Colon (tissue), 2 donors: ENCODE data around the gene FUBP3.
"Not testable (repeated sequence)": the region's sequence is repeated elsewhere in the genome, so short reads cannot be mapped to it uniquely, and the experiment has no call there.

ENCODE experiments used
- FAIRE-seq: peaks from 2 replicates; lab custom pipeline; 2012; peaks lifted over from hg19 to GRCh38; lab: Jason Lieb, UNC
- donor health status: control.
- donor health status: control.

Gene FUBP3

DNA sequence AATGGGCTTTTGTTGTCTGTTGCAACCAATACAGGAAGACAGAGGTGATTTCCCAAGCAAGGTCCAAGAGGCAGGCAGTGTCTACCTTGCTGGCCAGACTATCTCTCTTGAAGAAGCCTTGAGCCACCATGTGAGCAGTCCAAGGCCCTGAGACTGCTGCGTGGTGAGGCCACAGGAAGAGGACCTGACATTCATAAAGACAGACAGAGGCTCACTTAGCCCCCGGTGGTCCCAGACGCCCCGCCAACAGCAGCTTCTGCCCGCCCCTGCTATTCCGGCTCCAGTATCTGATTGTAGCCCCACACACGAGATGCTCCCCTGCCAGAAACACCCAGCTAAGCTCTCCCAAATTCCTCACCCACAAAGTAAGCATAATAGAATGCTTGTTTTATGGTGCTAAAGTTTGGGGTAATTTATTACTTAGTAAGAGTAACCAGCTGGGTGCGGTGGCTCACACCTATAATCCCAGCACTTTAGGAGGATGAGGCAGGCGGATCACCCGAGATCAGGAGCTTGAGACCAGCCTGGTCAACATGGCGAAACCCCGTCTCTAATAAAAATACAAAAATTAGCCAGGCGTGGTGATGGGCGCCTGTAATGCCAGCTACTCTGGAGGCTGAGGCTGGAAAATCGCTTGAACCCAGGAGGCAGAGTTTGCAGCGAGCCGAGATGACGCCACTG, 22.8 kb upstream of the FUBP3 start:
- FAIRE-seq: no peak

DNA sequence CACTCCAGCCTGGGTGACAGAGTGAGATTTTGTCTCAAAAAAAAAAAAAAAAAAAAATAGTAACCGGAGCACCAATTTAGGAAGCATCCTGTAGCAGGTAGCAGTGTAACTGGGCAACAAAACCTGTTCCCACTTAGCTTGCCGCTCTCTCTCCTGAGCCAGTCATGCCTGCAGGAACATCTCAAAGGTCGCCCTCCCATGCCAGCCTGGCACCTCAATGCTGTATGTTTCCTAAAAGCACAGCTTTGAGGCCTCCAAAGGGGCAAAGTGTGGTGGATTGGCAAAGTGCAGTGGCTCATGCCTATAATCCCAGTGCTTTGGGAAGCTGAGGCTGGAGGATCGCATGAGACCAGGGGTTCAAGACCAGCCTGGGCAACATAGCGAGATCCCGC, 22.3 kb upstream of the FUBP3 start:
- FAIRE-seq: no peak

DNA sequence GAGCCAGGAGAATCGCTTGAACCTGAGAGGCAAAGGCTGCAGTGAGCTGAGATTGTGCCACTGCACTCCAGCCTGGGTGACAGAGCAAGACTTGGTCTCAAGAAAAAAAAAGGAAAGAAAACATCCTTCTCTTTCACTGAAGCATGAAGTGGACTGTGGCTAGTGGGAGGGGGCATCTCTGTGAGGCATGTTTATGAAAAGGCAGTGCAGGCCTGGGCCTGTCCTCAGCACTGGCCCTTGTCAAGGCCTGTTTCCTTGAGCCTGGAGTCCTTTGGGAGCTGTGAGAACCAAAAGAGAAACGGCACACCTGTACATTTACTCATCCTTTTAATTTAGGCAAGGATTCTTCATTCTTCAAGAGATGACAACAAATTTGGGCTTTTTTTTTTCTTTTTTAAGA, 18.3 kb upstream of the FUBP3 start:
- no peak for FAIRE-seq

DNA sequence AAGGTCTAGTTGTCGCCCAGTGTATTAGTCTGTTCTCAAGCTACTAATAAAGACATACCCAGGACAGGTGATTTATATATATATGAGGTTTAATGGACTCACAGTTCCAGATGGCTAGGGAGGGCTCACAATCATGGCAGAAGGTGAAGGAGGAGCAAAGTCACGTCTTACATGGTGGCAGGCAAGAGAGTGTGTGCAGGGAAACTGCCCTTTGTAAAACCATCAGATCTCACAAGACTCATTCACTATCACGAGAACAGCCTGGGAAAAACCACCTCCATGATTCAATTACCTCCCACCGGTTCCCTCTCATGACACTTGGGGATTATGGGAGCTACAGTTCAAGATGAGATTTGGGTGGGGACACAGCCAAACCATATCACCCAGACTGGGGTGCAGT, 16.9 kb upstream of the FUBP3 start:
- FAIRE-seq: not testable (repeated sequence)

DNA sequence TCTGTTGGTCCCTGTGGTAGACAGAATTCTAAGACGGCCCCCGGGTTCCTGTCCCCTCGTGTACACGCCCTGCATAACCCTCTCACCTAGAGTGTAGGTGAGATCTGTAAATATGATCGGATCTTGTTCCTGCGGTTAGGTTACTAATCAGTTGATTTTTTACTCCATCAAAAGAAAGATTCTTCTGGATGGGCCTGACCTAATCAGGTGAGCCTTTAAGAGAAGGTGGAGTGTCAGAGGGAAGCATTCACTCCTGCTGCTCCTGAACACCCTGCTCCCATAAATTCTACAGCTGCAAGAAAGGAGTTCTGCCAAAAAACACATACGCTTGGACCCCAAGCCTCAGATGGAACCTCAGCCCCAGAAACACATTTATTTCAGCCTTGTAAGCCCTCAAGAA, 15.6 kb upstream of the FUBP3 start:
- FAIRE-seq: no peak

DNA sequence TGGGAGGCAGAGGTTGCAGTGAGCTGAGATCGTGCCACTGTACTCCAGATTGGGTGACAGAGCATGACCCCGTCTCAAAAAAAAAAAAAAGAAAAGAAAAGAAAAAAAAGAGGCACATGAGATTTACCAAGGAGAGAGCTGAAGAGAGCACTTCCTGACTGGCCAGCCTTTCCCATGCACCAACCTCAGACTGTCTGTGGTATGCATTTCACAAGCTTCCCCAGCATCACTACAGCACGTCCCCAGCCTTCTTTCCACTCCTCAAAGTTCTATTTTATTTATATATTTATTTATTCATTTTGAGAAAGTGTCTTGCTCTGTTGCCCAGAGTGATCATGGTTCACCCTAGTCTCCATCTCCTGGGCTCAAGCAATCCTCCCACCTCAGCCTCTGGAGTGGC, 13.6 kb upstream of the FUBP3 start:
- no peak for FAIRE-seq

DNA sequence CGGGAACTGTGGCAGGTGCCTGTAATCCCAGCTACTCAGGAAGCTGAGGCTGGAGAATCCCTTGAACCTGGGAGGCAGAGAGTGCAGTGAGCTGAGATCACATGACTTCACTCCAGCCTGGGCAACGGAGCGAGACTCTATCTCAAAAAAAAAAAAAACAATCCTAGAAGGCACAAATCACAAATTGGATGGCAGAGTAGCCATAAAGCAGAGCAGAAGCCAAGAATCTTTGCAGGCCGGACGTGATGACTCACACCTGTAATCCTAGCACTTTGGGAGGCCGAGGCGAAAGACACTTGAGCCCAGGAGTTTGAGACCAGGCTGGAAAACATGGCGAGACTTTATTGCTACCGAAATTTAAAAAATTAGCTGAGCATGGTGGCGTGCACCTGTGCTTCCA, 9.2 kb upstream of the FUBP3 start:
- no peak for FAIRE-seq

DNA sequence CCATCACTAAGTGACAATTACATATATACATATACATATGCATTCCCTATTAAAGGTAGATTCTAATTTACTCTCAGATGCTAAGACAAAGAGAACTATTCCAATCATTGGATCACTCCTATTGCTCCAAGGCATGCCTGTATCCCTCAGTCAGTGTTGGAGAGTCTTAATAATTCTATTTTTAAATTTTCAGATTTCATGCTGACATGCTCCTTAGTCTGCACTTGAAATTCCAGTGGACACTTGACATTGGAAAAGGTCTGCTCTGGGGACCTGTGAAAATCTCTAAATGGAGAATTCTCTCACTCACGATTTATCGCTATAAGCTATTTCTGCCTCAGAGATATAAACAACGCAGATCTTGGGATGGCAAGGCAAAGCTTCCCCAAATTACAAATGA, 3.9 kb upstream of the FUBP3 start:
- no peak for FAIRE-seq

DNA sequence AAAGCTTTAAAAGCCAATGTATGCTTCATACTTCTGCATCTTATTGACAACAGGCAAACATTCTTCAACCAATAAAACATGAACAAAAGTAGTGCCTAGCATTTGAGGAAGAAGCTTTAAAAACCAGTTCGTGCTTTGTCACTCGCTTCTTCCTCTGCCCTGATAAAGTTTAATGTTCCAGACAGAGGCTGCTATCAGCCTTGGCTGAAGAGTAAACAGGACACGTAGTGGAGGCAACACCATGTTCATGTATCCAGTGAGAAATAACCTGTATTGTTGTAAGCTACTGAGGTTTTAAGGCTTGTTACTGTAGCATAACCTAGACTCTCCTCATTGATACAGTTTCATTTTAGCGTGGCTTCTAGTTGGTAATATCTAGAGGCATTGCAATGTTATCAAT, 3.2 kb upstream of the FUBP3 start:
- no peak for FAIRE-seq

DNA sequence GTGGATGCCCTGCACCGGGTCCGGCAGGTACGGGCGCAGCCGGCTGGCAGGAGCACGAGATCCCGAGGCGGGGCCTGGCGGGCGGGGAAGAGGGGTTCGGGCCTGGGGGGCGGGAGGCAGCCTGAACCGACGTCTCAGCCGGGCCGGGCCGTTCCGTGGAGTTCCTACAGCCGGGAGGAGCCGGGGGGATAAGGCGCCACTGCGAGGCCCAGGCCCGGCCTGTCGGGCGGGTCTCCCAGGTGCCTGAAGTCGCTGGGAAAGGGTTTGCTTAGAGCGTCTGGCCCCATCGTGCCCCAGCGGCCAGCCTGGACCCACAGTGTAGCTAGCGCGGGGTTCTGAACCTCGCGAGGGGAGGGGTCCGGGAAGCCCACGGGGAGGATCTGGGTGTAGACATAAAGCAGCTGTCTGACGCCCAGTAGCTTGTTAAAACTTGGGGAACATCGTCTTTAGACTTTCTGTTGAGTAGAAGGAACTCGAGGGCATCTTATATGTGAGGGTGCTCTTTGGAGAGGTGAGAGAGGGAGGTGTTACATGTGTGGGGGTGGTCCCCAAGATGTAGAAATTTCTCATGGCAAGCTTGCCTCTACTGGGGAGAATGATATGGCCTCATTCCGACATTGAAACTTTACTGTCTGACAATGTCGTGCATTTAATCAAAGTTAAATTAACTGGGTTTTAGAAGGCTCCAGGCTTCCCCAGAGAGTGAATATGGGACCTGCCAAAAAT, 524 bp downstream of the FUBP3 start:
- no peak for FAIRE-seq

DNA sequence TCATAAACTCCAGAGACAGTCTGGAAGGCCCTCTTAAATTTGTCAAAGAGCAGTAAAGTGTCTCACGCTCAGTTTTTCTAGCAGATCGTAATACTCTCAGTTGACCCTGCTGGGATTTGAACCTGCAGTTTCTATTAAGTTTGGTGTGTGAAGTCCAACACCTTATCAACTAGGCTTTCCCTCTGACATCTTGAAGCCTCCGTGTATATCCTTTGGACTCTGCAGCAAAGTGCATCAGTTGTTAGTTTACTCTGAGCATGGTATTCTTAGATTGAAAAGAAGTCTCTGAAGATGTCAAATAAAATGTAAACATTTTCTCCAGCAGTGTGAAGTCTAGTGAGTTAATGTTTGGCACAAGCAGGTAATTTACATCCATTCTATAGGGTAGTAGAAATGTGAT, 2.4 kb downstream of the FUBP3 start:
- FAIRE-seq: no peak

DNA sequence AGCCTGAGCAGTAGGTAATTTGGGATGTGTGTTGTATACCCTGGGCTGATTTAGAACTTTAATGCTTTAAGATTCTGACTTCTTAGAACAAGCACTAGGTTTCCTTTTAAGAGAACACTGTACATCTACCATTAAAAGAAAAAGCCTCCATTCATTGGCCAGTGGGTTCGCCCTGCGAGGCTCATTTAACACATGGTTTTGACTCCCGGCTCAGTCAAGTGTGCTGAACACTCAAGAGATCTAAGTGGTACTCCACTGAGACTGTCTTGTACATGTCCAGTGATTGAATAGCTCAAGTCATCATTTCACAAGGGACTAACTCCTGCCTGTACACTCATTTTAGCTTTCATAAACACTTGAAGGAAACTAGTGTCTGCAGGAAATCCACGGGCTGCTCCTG, 3.9 kb downstream of the FUBP3 start:
- FAIRE-seq: no peak

DNA sequence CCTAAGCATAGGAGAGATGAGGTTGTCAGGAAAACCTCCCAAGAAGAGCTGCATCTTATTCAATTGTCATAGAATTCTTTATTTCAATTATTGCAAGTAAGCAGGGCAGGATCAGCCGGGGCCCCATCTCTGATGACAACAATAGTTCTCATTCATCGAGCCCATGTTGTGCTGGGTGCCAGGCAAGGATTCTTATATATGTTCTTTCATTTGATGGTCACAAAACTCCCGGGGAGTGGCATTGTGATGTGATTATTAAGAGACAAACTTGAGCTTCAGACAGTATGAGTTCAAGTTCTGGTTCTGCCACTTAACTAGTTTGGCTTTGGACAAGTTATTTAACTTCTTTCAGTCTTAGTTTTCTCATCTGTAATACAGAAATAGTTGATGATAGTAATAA, 8.5 kb downstream of the FUBP3 start:
- no peak for FAIRE-seq

DNA sequence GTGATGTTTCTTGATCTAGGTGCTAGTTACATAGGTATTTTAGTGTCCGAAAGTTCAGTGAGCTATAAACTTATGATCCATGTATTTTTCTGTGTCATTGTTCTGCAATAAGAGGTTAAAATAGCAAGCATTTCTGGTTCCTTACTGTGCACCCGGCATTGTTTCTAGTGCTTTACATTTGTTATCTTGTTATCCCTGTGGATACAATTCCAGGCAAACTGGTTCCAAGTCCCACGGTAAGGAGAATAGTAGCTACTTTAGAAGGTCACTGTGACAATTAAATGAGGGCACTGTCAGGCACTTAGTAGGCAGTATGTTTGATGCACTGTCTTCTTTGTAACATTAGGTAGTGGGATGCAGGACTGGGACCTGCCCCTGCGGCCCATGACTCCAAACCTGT, 9.0 kb downstream of the FUBP3 start:
- no peak for FAIRE-seq

DNA sequence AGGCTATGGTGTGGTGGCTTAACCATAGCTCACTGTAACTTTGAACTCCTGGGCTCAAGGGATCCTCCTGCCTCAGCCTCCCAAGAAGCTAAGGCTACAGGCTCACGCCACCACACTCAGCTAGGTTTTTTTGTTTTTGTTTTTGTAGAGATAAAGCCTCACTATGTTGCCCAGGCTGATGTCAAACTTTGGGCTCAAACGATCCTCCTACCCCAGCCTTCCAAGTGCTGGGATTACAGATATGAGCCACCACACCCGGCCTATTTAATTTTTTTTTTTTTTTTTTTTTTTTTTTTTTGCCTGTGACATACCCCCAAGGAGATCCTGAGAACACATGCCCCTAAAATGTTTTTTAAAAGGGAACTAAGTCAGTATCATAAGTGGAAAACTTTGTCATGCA, 10.4 kb downstream of the FUBP3 start:
- no peak for FAIRE-seq

DNA sequence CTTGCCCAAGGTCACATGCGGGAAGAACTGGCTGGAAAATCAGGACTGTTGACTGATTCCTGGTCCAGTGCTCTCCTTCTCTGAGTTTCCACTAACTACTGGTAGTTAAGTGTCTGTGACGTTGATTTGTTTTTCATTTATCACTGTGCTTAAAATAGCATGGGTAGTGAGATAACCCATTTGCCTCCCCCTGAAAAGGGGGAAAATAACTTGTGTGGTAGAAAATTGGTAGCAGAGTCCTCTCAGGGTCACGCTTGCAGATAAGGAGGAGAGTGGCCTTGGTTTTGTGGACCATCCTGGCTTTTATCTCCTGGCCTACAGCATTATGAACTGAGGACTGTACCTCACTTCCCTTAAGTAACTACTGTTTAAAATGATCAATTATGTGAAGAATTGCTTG, 10.9 kb downstream of the FUBP3 start:
- FAIRE-seq: no peak

DNA sequence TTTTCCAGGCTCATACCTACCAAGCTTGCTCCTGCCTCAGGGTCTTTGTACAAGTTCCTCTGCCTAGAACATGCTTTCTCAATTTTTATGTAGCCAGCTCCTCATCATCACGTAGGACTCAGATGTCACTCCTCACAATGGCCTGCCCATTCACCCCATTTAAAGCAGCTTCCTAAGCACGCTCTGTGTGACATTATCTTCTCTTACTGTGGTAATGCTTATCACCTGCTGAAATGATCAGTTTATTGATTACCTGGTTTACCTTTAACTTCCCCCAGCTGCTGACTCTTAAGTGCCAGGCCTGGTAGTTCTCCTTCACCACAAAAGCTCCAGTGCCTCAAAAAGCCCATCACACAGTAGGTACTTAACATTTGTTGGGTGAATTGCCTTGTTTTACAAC, 13.6 kb downstream of the FUBP3 start:
- no peak for FAIRE-seq

DNA sequence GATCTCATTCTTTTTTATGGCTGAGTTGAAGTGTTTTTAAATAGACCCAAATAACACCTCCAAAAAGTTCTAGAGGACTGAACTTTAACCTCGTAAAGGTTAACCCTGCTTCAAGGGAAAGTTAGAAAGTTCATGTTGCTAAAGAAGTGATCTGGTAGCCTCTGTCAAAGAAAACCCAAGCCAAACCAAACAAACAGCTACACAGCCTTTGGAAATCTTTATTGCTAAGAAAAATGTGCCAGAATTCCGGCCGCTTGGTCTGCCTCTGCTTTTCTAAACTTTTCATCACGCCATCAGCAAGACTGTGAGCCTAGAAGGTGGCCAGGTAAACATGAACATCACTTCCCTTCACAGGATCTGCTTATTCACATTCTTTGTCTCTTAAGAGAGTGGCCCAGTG, 17.9 kb downstream of the FUBP3 start:
- FAIRE-seq: no peak

DNA sequence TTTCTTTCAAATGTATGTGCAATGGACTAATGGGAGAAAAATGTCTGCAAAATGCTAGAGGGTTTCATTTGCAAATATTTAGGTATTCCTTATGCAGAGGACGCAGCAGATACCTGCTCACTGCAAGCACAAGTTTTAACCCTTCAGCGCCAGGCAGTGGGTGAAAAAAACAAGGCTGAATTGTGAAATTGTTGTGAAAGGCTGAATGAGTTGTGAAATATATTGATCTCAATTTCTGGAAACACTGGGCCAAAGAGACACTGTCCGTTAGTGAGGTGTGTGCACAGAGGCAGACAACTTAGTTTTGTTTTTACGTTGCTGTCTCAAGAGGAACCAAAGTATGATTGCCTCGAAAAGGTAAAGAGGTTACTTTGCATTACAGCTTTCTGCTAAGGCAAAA, 18.8 kb downstream of the FUBP3 start:
- no peak for FAIRE-seq

DNA sequence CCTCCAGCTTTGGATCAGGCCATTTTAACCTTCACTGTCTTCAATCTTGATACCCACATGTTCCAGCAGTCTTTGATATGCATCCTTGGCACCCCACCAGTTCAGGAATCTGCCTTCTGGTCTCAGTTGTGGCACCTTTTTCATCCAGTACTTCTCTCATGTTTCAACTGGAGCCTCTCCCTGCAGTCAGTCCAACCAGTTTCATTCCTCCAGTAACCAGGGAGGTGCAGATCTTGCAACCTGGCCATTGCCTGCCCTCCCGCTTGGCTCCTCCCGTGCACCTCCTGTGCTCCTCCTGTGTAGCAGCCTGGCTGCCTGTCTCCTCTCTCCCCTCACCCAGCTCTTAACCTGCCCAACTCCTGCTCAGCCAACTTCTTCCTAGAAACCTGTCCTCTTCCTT, 20.2 kb downstream of the FUBP3 start:
- FAIRE-seq: no peak

DNA sequence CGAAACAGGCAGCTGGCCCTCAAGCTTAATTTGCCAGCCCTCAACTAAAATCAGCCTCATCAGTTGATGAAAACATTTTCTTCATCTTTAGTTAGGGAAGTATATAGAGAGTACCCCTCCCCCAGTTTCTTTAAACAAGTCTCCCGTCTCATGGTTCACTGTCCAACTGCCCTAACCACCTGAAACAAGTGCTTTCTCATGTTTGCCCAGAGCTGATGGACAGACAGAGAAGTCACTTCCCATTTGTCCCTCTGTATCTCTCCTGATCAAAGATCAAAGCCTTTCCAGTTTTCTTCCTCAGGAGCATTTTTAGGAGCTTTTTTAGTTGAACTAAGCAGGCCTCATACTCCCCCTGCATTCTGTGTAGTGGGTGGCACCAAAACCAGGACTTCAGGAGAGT, 21.7 kb downstream of the FUBP3 start:
- no peak for FAIRE-seq

DNA sequence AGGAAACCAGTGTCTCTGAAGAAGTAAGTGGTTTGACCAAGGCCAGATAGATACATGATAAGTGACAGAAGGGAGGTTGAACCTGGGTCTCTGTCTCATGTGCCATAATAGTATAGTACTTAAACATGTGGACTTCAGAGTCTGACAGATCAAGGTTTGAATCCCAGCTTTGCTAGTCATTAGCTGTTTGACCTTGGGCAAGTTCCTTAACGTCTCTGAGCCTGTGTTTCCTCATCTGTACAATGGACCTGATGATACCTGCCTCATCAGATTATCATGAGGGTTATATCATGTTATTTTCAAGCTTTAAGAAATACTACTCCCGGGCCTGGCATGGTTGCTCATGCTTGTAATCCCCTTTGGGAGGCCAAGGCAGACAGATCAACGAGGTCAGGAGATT, 24.9 kb downstream of the FUBP3 start:
- no peak for FAIRE-seq

DNA sequence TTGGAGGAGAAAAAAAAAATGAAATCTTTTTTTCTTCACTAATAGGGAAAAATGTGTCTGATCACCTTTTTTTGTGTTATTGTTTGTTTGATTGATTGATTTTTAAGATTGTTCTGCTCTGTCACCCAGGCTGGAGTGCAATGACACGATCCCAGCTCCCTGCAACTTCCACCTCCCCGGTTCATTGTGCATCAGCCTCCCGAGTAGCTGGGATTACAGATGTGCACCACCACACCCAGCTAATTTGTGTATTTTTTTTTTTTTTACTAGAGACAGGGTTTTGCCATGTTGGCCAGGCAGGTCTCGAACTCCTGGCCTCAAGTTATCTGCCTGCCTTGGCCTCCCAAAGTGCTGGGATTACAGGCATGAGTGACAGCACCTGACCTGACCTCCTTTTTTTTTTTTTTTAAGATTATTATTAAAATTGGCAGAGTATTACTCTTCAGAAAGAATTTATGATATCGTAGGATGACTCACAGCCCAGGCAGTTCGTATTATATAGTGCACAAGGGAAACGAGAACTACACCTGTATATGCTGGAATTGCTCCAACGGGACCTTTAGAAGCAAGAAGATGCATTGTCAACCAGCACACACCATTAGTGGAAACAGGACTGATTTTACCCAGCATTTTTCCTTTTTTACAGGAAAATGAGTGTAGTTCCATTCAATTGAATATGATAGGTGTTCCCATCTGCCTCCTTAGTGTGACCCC, 27.7 kb downstream of the FUBP3 start:
- no peak for FAIRE-seq
